ENCODE data around the gene SCAMP5.

DNA sequence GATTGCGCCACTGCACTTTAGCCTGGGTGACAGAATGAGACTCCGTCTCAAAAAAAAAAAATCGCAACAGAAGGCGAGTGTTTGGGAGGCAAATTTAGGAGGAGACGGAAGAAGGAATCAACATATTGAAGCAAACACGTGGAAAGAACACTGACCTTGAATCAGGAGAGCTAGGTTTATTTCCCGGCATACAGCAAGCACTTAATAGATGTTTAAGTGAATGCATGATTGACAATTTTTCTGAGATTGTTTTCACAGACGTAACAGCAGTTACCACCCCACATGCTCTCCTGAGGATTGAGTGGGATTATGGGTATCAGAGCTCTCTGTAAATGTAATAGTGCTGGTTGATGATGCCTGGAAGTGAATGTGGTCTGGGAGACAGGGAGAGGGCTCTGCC, 33.1 kb upstream of the SCAMP5 start:
- TF ChIP-seq FOXM1 (IDR thresholded peaks at IDR 0.05; ENCODE audit: borderline replicate concordance) = no peak
- no peak for TF ChIP-seq SP1 (IDR thresholded peaks at IDR 0.05)
- no peak for TF ChIP-seq NFRKB (IDR thresholded peaks at IDR 0.05)
- no peak for TF ChIP-seq HDGF (IDR thresholded peaks at IDR 0.05; ENCODE audit: borderline replicate concordance)
- no peak for TF ChIP-seq FOXK2 (IDR thresholded peaks at IDR 0.05)
- TF ChIP-seq, protein P1, sequence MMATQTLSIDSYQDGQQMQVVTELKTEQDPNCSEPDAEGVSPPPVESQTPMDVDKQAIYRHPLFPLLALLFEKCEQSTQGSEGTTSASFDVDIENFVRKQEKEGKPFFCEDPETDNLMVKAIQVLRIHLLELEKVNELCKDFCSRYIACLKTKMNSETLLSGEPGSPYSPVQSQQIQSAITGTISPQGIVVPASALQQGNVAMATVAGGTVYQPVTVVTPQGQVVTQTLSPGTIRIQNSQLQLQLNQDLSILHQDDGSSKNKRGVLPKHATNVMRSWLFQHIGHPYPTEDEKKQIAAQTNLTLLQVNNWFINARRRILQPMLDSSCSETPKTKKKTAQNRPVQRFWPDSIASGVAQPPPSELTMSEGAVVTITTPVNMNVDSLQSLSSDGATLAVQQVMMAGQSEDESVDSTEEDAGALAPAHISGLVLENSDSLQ (IDR thresholded peaks at IDR 0.05) = no peak
- TF ChIP-seq ZNF384 (IDR thresholded peaks at IDR 0.05) = no peak
- no peak for TF ChIP-seq BHLHE40 (IDR thresholded peaks at IDR 0.05; ENCODE audit: borderline replicate concordance)
- no peak for TF ChIP-seq SUZ12 (IDR thresholded peaks at IDR 0.05)
- no peak for TF ChIP-seq TARDBP (IDR thresholded peaks at IDR 0.05)
